GM23338 (cell line): ENCODE data around the gene SHOC1.

Experiments used
- CTCF ChIP-seq, 2 experiments: fragments of 200-600 bp in 1 of 2; sonication (generic) in 1 of 2; conservative IDR thresholded peaks; 2 replicates each; pipeline versions ENCODE4 v1.5.1 to v1.6.1; 2016 to 2017; ENCODE audit warnings: antibody characterized with exemption in 2 of 2, low read depth in 2 of 2, mild to moderate bottlenecking in 2 of 2, moderate library complexity in 1 of 2
- ETS1 ChIP-seq: IDR thresholded peaks from 2 replicates; pipeline ENCODE4 v1.6.1; 2016; ENCODE audit warnings: antibody characterized with exemption
- EZH2 ChIP-seq: fragments of 200-600 bp; sonication (generic); IDR thresholded peaks from one replicate; pipeline ENCODE4 v1.8.0; 2017; ENCODE audit warnings: antibody characterized with exemption, mild to moderate bottlenecking, low read depth; ENCODE audit not compliant: unreplicated experiment
- EZH2phosphoT487 ChIP-seq: fragments of 200-600 bp; sonication (generic); IDR thresholded peaks from one replicate; pipeline ENCODE4 v1.8.1; 2018; ENCODE audit warnings: antibody characterized with exemption; ENCODE audit not compliant: unreplicated experiment
- JUNB ChIP-seq: IDR thresholded peaks from one replicate; pipeline ENCODE4 v1.6.1; 2016; ENCODE audit warnings: antibody characterized with exemption; ENCODE audit not compliant: unreplicated experiment
- POLR2AphosphoS5 ChIP-seq: IDR thresholded peaks from 2 replicates; pipeline ENCODE4 v1.6.1; 2016; ENCODE audit warnings: antibody characterized with exemption, low read depth
- REST ChIP-seq: IDR thresholded peaks from one replicate; pipeline ENCODE4 v1.6.1; 2018; ENCODE audit warnings: antibody characterized with exemption; ENCODE audit not compliant: unreplicated experiment
- STAT1 ChIP-seq: IDR thresholded peaks from one replicate; pipeline ENCODE4 v1.6.1; 2016; ENCODE audit warnings: antibody characterized with exemption; ENCODE audit not compliant: unreplicated experiment
- ZNF331 ChIP-seq: fragments of 250-450 bp; sonication (Bioruptor Pico); IDR thresholded peaks from 2 replicates; pipeline ENCODE4 v1.5.0; 2020; ENCODE audit warnings: low read depth, mild to moderate bottlenecking, moderate library complexity

- TF ChIP-seq EZH2 (no peak), CTCF (conservative IDR thresholded peaks at IDR 0.05; ENCODE audit: low read depth in 2 of 2) (no peak), REST (no peak), POLR2AphosphoS5 (no peak), JUNB (no peak), ZNF331 (CRISPR knock-in tag) (no peak), ETS1 (no peak), EZH2phosphoT487 (no peak), STAT1 (no peak)
Observed at GRCh38 chr9:111799915-111800526, 5.3 kb upstream of the SHOC1 start.
